HepG2 (cell line): ENCODE measurements around the gene GLRX2. TPM values are rescaled to one million over a fixed set of nuclear protein-coding genes. Genes with fewer than 3 reads are reported as not detected.
A peak's percentile ranks its signal among the peaks of the same experiment; 100 is the strongest.

Source experiments
- DPF2 ChIP-seq: sonication (generic); formaldehyde crosslinking; IDR thresholded peaks from 2 replicates; pipeline ENCODE4 v1.4.0; 2020; ENCODE audit warnings: mild to moderate bottlenecking, low read depth, missing genetic modification reagents, borderline replicate concordance
- DRAP1 ChIP-seq: IDR thresholded peaks from 2 replicates; pipeline ENCODE4 v1.6.1; 2016; ENCODE audit warnings: missing genetic modification reagents, missing compliant biosample characterization
- FOSL2 ChIP-seq: sonication (generic); formaldehyde crosslinking; IDR thresholded peaks from 2 replicates; pipeline ENCODE4 v1.4.0; 2020; ENCODE audit warnings: missing genetic modification reagents
- HNF1A ChIP-seq, 2 experiments: sonication (generic) in 1 of 2; formaldehyde crosslinking in 1 of 2; IDR thresholded peaks; 2 replicates each; pipeline versions ENCODE4 v1.4.0 to v1.6.1; 2016 to 2020; ENCODE audit warnings: borderline replicate concordance in 1 of 2, low read depth in 1 of 2, mild to moderate bottlenecking in 1 of 2, missing genetic modification reagents in 1 of 2
- KDM2A ChIP-seq: sonication (generic); formaldehyde crosslinking; IDR thresholded peaks from 2 replicates; pipeline ENCODE4 v1.4.0; 2020; ENCODE audit warnings: low read depth, missing genetic modification reagents, borderline replicate concordance
- MLX ChIP-seq: IDR thresholded peaks from 2 replicates; pipeline ENCODE4 v1.6.1; 2016
- MYC ChIP-seq: sonication (generic); formaldehyde crosslinking; IDR thresholded peaks from 2 replicates; pipeline ENCODE4 v1.9.0; 2021; ENCODE audit warnings: missing genetic modification reagents, borderline replicate concordance
- NFRKB ChIP-seq: fragments of 450-650 bp; IDR thresholded peaks from 2 replicates; pipeline ENCODE4 v1.6.1; 2017
- NRL ChIP-seq: sonication (generic); formaldehyde crosslinking; IDR thresholded peaks from 2 replicates; pipeline ENCODE4 v1.5.0; 2020; ENCODE audit warnings: missing genetic modification reagents, mild to moderate bottlenecking, moderate library complexity, borderline replicate concordance
- TOPORS ChIP-seq: sonication (generic); formaldehyde crosslinking; IDR thresholded peaks from 2 replicates; pipeline ENCODE4 v1.8.0; 2023; ENCODE audit warnings: mild to moderate bottlenecking, missing genetic modification reagents
- ZBED4 ChIP-seq: sonication (generic); formaldehyde crosslinking; IDR thresholded peaks from 2 replicates; pipeline ENCODE4 v1.4.0; 2020; ENCODE audit warnings: missing genetic modification reagents, borderline replicate concordance
- ZBTB7A ChIP-seq: sonication (generic); formaldehyde crosslinking; IDR thresholded peaks from 2 replicates; pipeline ENCODE4 v1.8.0; 2022; ENCODE audit warnings: mild to moderate bottlenecking, missing genetic modification reagents
- ZIK1 ChIP-seq: sonication (generic); formaldehyde crosslinking; IDR thresholded peaks from 2 replicates; pipeline ENCODE4 v1.5.0; 2020; ENCODE audit warnings: mild to moderate bottlenecking, low read depth, missing genetic modification reagents, borderline replicate concordance
- ZMYM3 ChIP-seq: sonication (generic); formaldehyde crosslinking; IDR thresholded peaks from 2 replicates; pipeline ENCODE4 v1.5.1; 2020; ENCODE audit warnings: mild to moderate bottlenecking, missing genetic modification reagents
- ZNF276 ChIP-seq: sonication (generic); formaldehyde crosslinking; IDR thresholded peaks from 2 replicates; pipeline ENCODE4 v1.4.0; 2020; ENCODE audit warnings: mild to moderate bottlenecking, low read depth, missing genetic modification reagents
- ZNF788 ChIP-seq: sonication (generic); formaldehyde crosslinking; IDR thresholded peaks from 2 replicates; pipeline ENCODE4 v1.5.0; 2020; ENCODE audit warnings: mild to moderate bottlenecking, missing genetic modification reagents, borderline replicate concordance
- polyA plus RNA-seq, 8 experiments: library from polyadenylated mRNA; depleted of rRNA in 3 of 8; stranded (reverse) in 7 of 8; unstranded in 1 of 8; fragments of >200 nt; fragmentation: Illumina TruSeq in 4 of 8; extraction: Trizol in 4 of 8; gene quantifications; 2 replicates each; pipeline versions ENCODE4 v1.2.1 to v1.2.3, GENCODE V29; 2011 to 2016; ENCODE audit warnings: low read depth in 4 of 8, missing spikeins in 1 of 8, mixed read lengths in 1 of 8; ENCODE audit not compliant: insufficient read depth in 1 of 8
- total RNA-seq, 5 experiments: library from RNA; depleted of rRNA; stranded (reverse); fragments of >200 nt; fragmentation: Illumina TruSeq; extraction: Trizol; gene quantifications; 2 replicates each; pipeline ENCODE4 v1.2.3, GENCODE V29; 2016; ENCODE audit warnings: low read depth in 1 of 5

Gene GLRX2
- total and polyA plus RNA-seq, 2 of the 13 experiments (the other 11 are each of a cell fraction or from before 2014, with no cell fraction given), result 11.9 to 39.0 TPM

GRCh38 chr1:193121616-193122593 lies 16.7 kb upstream of the GLRX2 start, which contains the start of gene CDC73 (continued):
- TF ChIP-seq ZMYM3 (CRISPR knock-in tag) (no peak; the same call in 1 of the 2 replicates), MYC (CRISPR knock-in tag) (peak; percentile 89; the same call in 1 of the 2 replicates), NRL (CRISPR knock-in tag) (peak; percentile 99), ZNF276 (CRISPR knock-in tag) (no peak), TOPORS (CRISPR knock-in tag) (peak; percentile 94), DPF2 (0 out of 2 replicates have a peak, but pooled peaks have one; percentile 16), ZBED4 (CRISPR knock-in tag) (no peak), ZBTB7A (no peak), DRAP1 (CRISPR knock-in tag) (no peak; the same call in none of the 2 replicates), NFRKB (peak; percentile 43; the same call in 1 of the 2 replicates), KDM2A (CRISPR knock-in tag) (peak; percentile 98), ZIK1 (CRISPR knock-in tag) (0 out of 2 replicates have a peak, but pooled peaks have one; percentile 72), ZNF788 (CRISPR knock-in tag) (peak; percentile 98), FOSL2 (CRISPR knock-in tag) (peak; percentile 77), HNF1A (IDR thresholded peaks at IDR 0.05; ENCODE audit: low read depth) (no peak), HNF1A (CRISPR knock-in tag; IDR thresholded peaks at IDR 0.05; ENCODE audit: borderline replicate concordance) (peak; percentile 88; the same call in 1 of the 2 replicates), MLX (no peak)
